Stimulated activated CD8-positive, alpha-beta memory T cell treated with anti-CD3 and anti-CD28 coated beads, Interleukin-4, amount 100 ng/mL, for 48 hours (primary cell): ENCODE results near the gene UAP1.

Experiments used
- DNase-seq: peaks from one replicate; pipeline ENCODE4 v3.0.0-alpha.2; 2020

UAP1 gene

DNA sequence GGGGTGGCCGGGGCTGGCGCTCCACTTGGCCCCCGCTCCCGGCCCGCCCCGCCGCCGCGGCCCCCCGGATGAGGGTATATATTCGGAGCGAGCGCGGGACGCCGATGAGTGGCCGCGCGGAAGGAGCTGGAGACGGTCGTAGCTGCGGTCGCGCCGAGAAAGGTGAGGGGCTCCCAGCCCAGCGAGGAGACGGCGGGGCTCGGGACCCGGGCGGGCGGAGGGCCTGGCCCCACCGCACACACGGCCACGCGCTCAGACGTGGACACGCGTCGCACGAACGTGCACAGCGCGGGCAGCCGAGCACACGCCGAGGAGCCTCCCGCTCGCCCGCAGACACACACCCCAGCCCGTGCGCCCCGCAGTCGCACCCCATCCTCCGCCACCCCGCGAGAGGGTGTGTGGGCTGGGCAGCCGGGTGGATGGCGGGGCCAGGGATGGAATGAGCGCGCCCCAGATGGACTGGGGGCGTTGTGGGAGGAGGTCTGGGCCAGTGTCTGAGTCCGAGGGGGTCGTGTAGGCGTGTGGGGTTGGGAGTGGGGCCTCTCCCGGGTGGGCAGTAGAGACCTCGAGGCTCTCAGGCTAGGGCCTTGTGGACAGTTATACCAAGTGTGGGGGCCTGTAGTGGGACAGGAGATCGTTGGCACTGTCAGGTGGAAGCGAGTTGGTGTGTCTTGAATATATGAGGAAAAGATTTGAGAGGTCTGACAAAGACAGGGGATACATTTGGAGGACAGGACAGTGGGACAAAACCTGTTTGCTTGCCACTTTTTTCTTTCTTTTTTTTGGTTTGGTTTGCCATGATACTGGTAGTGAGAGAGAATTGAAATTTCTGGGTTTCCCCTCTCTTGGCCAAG is at the start of gene UAP1:
Gene UAP1 (plus strand): TSS at position 107 of the 854 bp plus-strand sequence. CDS start 4,347 bp downstream, outside the sequence.
- no peak for DNase-seq

GRCh38 chr1:162527314-162527713 is 34.2 kb upstream of the UAP1 start:
- DNase-seq = no peak

DNA sequence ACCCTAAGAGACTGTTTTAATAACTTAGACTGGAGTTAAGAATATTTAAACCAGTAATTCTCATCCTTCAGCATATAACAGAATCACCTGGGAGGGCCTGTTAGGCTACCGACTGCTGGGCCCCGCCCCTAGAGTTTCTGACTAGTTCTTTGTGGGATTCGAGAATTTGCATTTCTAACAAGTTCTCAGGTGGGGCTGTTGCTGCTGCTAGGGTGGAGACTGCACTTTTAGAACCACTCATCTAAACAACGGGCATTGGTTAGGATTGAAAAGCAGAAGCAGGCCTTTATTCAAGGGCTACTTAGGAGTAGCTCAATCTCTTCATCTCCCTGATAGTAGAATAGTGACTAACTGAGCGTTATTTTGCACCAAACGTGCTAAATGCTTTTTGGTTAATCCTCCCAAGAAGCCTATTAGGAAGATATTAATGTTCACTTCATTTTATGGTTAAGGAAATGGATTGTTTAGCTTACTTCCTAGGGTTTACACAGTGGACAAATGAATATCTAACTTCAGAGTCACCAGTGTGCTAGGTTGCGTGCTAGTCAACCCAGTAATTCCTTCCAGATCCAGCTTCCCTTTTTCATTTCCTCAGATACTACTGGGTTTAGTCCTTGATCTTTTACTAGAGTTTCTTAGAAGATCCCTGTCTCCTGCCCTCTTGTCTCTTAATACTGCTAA is 31.1 kb upstream of the UAP1 start:
- DNase-seq = no peak

- DNase-seq = no peak
These were observed 30.6 kb upstream of the UAP1 start for GRCh38 chr1:162530988-162531319.

GRCh38 chr1:162535501-162535900 is 26.0 kb upstream of the UAP1 start:
- DNase-seq = no peak

DNA sequence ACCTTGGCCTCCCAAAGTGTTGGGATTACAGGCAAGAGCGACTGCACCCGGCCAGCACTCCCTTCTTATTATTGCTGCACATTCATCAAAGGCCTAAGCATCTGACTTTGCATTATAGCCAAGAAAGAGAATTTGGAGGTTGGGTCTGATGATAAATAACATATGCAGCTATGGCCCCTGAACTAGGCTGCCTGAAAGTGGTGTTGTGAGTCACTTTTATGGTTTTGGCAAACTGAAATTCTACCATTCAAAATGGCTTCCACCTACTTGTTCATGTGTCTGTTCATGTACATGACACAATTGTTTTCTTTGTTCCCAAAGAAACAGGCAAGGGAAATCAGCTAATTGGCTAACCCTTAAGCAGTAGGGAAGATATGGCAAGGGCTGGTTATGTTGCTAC is 25.0 kb upstream of the UAP1 start:
- no peak for DNase-seq

DNA sequence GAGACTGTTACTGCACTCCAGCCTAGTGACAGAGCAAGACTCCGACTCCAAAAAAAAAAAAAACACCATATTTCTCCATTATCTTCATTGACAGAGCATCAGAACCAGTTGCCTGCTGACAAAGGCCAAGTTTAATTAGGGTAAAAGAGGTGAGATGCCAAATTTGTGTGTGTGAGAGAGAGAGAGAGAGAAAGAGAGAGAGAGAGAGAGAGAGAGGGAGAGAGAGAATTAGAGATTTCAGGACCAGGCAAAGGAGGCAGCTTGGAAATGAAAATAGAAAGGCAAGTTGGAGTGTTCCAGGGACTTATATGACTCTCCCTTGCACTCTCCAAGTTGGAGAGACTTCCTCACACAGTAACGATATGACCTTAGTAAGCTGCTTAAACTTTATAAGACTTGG is 24.3 kb upstream of the UAP1 start:
- no peak for DNase-seq

DNA sequence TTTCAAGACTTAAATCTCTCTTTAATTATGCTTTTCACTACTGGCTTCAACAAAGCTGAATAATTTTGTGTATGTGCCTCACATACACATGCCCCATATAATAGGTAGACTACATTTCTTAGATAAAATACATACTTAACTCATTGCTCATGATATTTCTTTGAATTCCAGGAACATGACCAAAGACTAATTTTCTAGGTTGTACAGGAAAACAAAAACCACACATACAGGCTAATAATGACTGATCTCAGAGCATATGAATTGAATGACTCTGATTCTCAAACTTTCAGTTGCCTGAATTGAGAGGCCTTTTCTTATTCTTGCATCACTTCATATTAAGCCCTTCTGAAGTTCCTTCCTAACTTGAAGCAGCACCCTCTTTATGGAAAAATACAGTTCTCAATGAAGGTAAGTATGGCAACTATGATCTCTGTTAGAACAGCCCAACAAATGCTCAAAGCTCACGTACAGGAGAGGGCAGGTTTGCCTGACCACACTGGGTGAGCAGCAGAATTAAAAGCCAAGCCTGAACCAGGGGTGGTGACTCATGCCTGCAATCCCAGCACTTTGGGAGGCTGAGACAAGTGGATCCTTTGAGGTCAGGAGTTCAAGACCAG is 22.6 kb upstream of the UAP1 start:
- no peak for DNase-seq

DNA sequence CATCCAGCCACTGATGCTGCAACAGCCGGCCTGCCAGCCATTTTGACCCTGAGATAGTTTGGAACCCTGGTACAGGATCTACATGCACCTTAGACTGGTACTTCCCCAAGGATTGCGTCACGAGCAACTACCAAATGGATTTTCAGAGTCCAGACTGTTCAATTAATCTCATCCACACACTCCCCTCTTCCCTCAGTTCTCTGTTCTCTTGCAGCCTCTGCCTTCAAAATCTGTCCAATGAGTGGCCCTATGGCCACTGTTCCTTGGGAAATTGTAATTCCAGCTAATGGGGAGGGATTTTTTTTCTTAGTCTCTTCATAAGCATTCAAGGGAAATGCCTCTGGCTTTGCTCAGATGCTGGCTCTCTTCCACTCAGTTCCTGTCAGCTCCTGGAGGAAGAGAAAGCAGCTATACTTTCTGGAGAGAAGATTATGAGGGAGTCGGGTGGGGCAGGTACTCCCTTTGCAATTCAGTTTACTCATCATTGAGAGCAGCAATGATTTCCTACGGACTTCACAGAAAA is 19.8 kb upstream of the UAP1 start:
- no peak for DNase-seq

GRCh38 chr1:162543228-162543627 is 18.3 kb upstream of the UAP1 start:
- DNase-seq = no peak

- no peak for DNase-seq
These were observed 13.4 kb upstream of the UAP1 start for GRCh38 chr1:162548170-162548569.

- DNase-seq = no peak
These were observed 12.5 kb upstream of the UAP1 start for GRCh38 chr1:162549001-162549400.

DNA sequence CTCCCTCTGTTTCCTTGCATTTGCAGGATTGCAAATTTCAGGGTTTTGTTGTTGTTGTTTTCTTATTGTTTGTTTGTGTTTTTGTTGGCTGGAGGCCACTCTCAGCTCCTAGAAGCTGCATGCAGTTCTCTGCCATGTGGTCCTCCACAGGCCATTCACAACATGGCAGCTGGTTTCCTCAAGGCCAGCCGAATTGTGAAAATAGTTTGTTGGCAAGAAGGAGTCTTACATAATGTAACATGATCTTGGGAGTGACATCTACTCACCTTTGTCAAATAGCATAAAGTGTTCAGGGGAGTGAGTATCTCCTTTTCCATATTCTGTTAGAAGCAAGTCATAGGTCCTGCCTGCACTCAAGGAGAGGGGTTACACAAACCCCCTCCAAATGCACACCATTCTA is 10.6 kb upstream of the UAP1 start:
- no peak for DNase-seq

- no peak for DNase-seq
These were observed 9.4 kb upstream of the UAP1 start for GRCh38 chr1:162551969-162552683.

DNA sequence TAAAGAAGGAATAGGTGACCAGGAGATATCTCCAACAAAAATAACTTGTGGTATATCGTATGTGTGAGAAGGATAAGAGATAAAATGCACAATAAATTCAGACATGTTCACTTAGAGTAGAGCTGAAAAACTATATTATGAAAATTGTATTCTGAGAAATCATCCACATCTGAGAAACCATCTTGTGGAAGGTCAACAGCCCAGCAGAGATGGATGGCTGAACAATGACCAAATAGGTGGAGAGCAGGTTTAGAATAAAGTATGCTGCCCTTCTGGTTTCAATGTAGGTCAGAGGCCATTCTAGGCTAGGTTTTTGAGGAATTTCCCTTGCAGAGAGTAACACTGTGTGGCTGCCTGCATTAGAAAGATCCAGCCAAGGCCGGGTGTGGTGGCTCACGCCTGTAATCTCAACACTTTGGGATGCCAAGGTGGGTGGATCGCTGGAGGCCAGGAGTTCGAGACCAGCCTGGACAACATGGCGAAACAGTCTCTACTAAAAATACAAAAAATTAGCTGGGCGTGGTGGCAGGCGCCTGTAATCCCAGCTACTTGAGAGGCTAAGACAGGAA is 8.8 kb upstream of the UAP1 start:
- no peak for DNase-seq

- no peak for DNase-seq
These were observed 7.3 kb upstream of the UAP1 start for GRCh38 chr1:162554258-162554657.

DNA sequence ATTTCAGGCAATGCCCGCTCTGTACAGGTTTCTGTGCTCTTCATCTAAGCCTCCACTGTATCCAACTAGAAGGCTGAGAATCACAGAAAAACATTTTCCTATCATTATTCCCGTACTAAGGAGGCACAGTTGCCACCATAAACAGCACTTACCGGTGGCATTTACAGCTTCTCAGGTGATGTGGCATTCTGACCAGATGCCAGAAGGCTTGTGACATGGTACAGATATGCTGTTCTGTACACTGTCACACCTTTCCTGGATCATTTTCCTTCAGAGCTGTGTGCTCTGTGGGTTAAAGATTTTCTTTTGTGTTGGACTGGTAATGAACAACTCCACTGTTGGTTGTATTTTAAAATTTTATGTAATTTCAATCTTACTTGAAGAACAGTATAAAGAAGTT is 4.0 kb upstream of the UAP1 start:
- no peak for DNase-seq

DNA sequence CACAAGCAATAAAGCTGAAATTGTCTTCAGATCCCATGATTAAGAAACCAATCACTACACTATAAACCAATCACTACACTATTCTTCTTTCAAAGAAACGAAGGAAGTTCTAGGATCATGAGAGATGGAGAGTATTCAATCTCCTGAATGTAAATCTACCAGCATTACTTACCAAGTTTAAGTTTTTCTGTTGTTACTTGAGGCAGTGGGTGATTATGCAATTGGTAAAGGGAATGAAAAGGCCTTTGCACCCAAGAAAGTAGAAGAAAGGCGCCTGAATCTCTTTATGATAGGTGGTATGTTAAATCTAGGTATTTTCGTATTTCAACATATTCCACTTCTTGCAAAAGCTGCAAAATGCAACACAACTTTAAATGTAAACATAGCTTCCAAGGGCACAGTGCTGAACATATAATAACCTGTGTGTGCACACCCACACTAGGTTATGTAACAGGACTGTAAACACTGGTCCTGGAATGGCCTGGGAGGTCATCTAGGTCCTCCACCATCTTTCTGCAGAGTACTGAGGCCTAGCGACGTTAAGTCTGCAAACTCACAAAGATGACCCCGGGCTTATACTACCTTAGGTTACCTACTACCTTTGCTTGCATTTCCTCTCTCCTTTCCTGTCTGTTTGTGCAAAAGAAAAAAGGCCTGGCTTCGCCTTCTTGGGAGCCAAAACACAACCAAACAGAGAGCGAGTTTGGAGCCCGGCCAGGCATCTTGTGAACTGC is 1.1 kb upstream of the UAP1 start:
- no peak for DNase-seq

DNA sequence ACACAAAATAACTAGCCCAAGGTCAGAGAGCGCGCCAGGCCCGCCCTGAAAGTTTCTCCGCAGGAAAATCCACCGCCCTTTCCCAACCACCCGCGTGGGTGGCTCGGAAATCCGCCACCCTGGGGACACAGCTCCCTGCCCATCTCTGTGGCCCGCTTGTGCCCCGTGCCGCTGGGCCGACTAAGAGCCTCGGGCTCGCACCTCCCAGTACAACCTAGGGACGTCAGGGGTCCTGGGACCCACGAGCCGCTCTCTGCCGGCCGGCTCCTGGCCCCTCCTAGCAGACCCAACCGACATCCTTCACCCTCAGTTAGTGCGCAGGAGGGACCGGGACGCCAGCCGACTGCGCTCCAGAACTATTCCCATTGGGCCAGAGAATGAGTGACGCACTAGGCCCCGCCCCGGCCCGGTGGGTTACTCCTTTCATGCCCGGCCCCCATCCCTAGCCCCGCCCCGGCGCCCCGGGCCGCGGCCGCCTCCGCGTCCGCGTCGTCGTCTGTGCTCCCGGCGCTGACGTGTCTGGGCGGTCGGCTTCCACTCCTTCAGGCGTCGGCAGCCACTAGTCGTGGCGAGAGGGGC is 396 bp upstream of the UAP1 start:
- DNase-seq = peak; percentile 99

GRCh38 chr1:162562470-162562828 is 927 bp downstream of the UAP1 start:
- DNase-seq = no peak

DNA sequence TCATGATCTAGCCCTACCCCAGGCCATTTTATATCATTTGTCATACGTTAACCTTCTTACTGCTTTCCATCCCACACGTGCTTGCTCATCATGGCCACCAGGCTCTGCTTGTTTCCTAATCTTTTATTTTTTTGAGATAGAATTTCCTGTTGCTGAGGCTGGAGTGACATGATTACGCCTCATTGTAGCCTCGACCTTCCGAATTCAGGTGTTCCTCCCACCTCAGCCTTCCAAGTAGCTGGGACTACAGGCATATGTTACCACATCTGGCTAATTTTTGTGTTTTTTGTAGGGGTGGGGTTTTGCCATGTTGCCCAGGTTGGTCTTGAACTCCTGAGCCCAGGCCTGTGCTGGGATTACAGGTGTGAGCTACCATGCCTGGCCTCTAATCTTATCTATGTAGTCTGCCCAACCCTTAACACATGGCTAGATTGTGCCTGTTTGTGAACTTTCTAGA is 3.3 kb downstream of the UAP1 start:
- no peak for DNase-seq

DNA sequence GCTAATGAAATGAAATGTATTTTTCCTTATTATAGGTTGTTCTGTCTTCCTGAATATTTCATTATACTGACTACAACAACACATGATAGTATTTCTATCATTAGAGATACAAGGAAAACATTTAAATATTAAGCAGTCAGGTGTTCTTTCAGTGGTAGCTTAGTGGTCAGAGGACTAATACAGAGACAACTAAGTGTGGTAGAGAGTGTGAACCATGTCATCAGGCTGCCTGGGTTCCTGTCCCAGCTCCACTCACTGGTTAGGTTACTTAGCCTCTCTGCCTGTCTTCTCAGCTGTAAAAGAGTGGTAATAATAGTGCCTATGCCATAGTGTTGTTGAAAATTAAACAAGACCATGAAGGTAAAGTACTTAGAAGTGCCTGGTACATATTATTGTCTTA is 3.9 kb downstream of the UAP1 start:
- no peak for DNase-seq
